ENCODE results near the gene ZNF221. TPM values are rescaled to one million over a fixed set of nuclear protein-coding genes. Genes with fewer than 3 reads are reported as not detected.

Gene ZNF221
- total and polyA plus RNA-seq, 4 donors = 0.30 to 3.5 (median 1.7) TPM

GRCh38 chr19:43914051-43914450 lies 37.0 kb upstream of the ZNF221 start:
- TF ChIP-seq CTCF (IDR thresholded peaks at IDR 0.05; ENCODE audit: low read depth, low read length, missing input control) (no peak), GABPA (IDR thresholded peaks at IDR 0.05 in 1 of 2, conservative IDR thresholded peaks at IDR 0.05 in 1 of 2) (no peak), JUND (IDR thresholded peaks at IDR 0.05) (no peak), ATF3 (IDR thresholded peaks at IDR 0.05) (no peak), NR2F2 (IDR thresholded peaks at IDR 0.05) (no peak), HNF4A (conservative IDR thresholded peaks at IDR 0.05) (no peak), EGR1 (IDR thresholded peaks at IDR 0.05; ENCODE audit: low read depth in 2 of 2) (no peak), HNF4G (IDR thresholded peaks at IDR 0.05) (no peak)
- H3K27me3 ChIP-seq (ENCODE audit: control insufficient read depth in 4 of 4, insufficient read depth in 4 of 4, low read length in 3 of 4) = no peaks in the 10 kb centered on the region
- H3K9ac ChIP-seq (ENCODE audit: low read depth in 1 of 2, low read length in 2 of 2) = no peak overlapping the region
- no peak for DNase-seq (ENCODE audit: low spot score)
- 70% methylated on average over 3 of the region's 3 CpGs for WGBS
- H3K27ac ChIP-seq (ENCODE audit: low read depth in 1 of 2, low read length in 2 of 2) = no peak overlapping the region
- peaks cover 22 to 67% (median 59%) of the 10 kb centered on the region in 4 donors for H3K36me3 ChIP-seq (ENCODE audit: control insufficient read depth in 4 of 4, insufficient read depth in 3 of 4, low read depth in 1 of 4, low read length in 3 of 4)
- no peaks in the 10 kb centered on the region for H3K4me1 ChIP-seq (ENCODE audit: control insufficient read depth in 4 of 4, insufficient read depth in 4 of 4, low read length in 3 of 4)
- H3K9me3 ChIP-seq (ENCODE audit: control insufficient read depth in 4 of 4, low read length in 3 of 4) = peaks cover 50 to 96% (median 78%) of the 10 kb centered on the region in 4 donors
- H3K4me3 ChIP-seq (ENCODE audit: low read depth in 1 of 3, low read length in 3 of 3) = peak overlapping the region in 2 of 3 donors; percentile 7 to 77

GRCh38 chr19:43923875-43924274 lies 27.2 kb upstream of the ZNF221 start:
- Histone ChIP-seq H3K4me3 (ENCODE audit: low read depth in 1 of 3, low read length in 3 of 3) (peak overlapping the region in 2 of 3 donors; percentile 44 to 59), H3K9ac (ENCODE audit: low read depth in 1 of 2, low read length in 2 of 2) (no peak overlapping the region), H3K4me1 (ENCODE audit: control insufficient read depth in 4 of 4, insufficient read depth in 4 of 4, low read length in 3 of 4) (no peaks in the 10 kb centered on the region), H3K9me3 (ENCODE audit: control insufficient read depth in 4 of 4, low read length in 3 of 4) (peaks cover 19 to 54% (median 49%) of the 10 kb centered on the region in 4 donors), H3K27ac (ENCODE audit: low read depth in 1 of 2, low read length in 2 of 2) (no peak overlapping the region), H3K27me3 (ENCODE audit: control insufficient read depth in 4 of 4, insufficient read depth in 4 of 4, low read length in 3 of 4) (no peaks in the 10 kb centered on the region), H3K36me3 (ENCODE audit: control insufficient read depth in 4 of 4, insufficient read depth in 3 of 4, low read depth in 1 of 4, low read length in 3 of 4) (peaks cover 27 to 95% (median 86%) of the 10 kb centered on the region in 4 donors)
- no peak for DNase-seq (ENCODE audit: low spot score)
- TF ChIP-seq MAX (IDR thresholded peaks at IDR 0.05) (no peak), FOXA2 (IDR thresholded peaks at IDR 0.05) (no peak), ATF3 (IDR thresholded peaks at IDR 0.05) (no peak), SP1 (IDR thresholded peaks at IDR 0.05) (no peak), FOXA1 (IDR thresholded peaks at IDR 0.05) (no peak), YY1 (IDR thresholded peaks at IDR 0.05) (no peak), RXRA (IDR thresholded peaks at IDR 0.05) (no peak), HNF4A (conservative IDR thresholded peaks at IDR 0.05) (no peak), JUND (IDR thresholded peaks at IDR 0.05) (no peak), CTCF (IDR thresholded peaks at IDR 0.05; ENCODE audit: low read depth, low read length, missing input control) (no peak), RAD21 (IDR thresholded peaks at IDR 0.05) (no peak), GABPA (IDR thresholded peaks at IDR 0.05 in 1 of 2, conservative IDR thresholded peaks at IDR 0.05 in 1 of 2) (no peak), NR2F2 (IDR thresholded peaks at IDR 0.05) (no peak), REST (IDR thresholded peaks at IDR 0.05) (no peak), HNF4G (IDR thresholded peaks at IDR 0.05) (no peak), EGR1 (IDR thresholded peaks at IDR 0.05; ENCODE audit: low read depth in 2 of 2) (no peak), TAF1 (conservative IDR thresholded peaks at IDR 0.05) (no peak), ZBTB33 (IDR thresholded peaks at IDR 0.05) (no peak)

All from liver (tissue), 9 donors.